Measurements from ENCODE around the gene MED15. TPM values are rescaled to one million over a fixed set of nuclear protein-coding genes. Genes with fewer than 3 reads are reported as not detected.

The MED15 gene
- total RNA-seq, 1 donor from 2014 or later, result 11.4 TPM

GRCh38 chr22:20528405-20528978 is 21.1 kb downstream of the MED15 start:
- Histone ChIP-seq H3K27me3 (no peaks in the 10 kb centered on the region), H3K9me3 (ENCODE audit: low read depth) (no peaks in the 10 kb centered on the region), H4K20me1 (ENCODE audit: low read depth) (peaks cover 54% of the 10 kb centered on the region), H3K79me2 (ENCODE audit: low read depth) (peaks cover 80% of the 10 kb centered on the region), H3K36me3 (no peaks in the 10 kb centered on the region), H3F3A (ENCODE audit: low read depth) (peaks cover 9% of the 10 kb centered on the region), H3K4me1 (peaks cover 37% of the 10 kb centered on the region), H3K27ac (no peak overlapping the region), H2AFZ (replicated peaks) (no peak overlapping the region), H3K4me2 (no peak overlapping the region), H3K9ac (no peak overlapping the region), H3K4me3 (no peak overlapping the region)
- Mint-ChIP-seq H3K27me3 (ENCODE audit: insufficient read depth, low read depth) (peaks cover 2% of the 10 kb centered on the region), H3K4me3 (no peak overlapping the region), H3K9me3 (peaks cover 4% of the 10 kb centered on the region), H3K4me1 (peaks cover 30% of the 10 kb centered on the region), H3K27ac (no peak overlapping the region), H3K36me3 (peaks cover 12% of the 10 kb centered on the region)
- TF ChIP-seq EZH2phosphoT487 (IDR thresholded peaks at IDR 0.05) (no peak), EZH2 (IDR thresholded peaks at IDR 0.05) (no peak), CTCF (IDR thresholded peaks at IDR 0.05) (no peak)
- DNase-seq (ENCODE audit: low spot score), result no peak

GRCh38 chr22:20530368-20531153 is 23.2 kb downstream of the MED15 start:
- Histone ChIP-seq H3K9me3 (ENCODE audit: low read depth) (no peaks in the 10 kb centered on the region), H2AFZ (replicated peaks) (no peak overlapping the region), H3K4me1 (peaks cover 37% of the 10 kb centered on the region), H3K9ac (no peak overlapping the region), H3K36me3 (no peaks in the 10 kb centered on the region), H3K79me2 (ENCODE audit: low read depth) (peaks cover 80% of the 10 kb centered on the region), H3F3A (ENCODE audit: low read depth) (peaks cover 9% of the 10 kb centered on the region), H3K4me2 (peak overlapping the region; percentile 23), H3K4me3 (no peak overlapping the region), H3K27me3 (no peaks in the 10 kb centered on the region), H4K20me1 (ENCODE audit: low read depth) (peaks cover 42% of the 10 kb centered on the region), H3K27ac (peak overlapping the region; percentile 33)
- Mint-ChIP-seq H3K27me3 (ENCODE audit: insufficient read depth, low read depth) (no peaks in the 10 kb centered on the region), H3K27ac (peak overlapping the region; percentile 79), H3K9me3 (peaks cover 4% of the 10 kb centered on the region), H3K36me3 (peaks cover 16% of the 10 kb centered on the region), H3K4me3 (no peak overlapping the region), H3K4me1 (peaks cover 27% of the 10 kb centered on the region)
- TF ChIP-seq CTCF (IDR thresholded peaks at IDR 0.05) (no peak), EZH2 (IDR thresholded peaks at IDR 0.05) (no peak), EZH2phosphoT487 (IDR thresholded peaks at IDR 0.05) (no peak)
- DNase-seq (ENCODE audit: low spot score), result no peak

- Histone ChIP-seq H4K20me1 (ENCODE audit: low read depth) (peaks cover 40% of the 10 kb centered on the region), H3K4me1 (peaks cover 37% of the 10 kb centered on the region)
- H3K27ac Mint-ChIP-seq, result no peak overlapping the region
Measured at GRCh38 chr22:20531154-20531403, 23.7 kb downstream of the MED15 start.

More at GRCh38 chr22:20531154-20531403, 23.7 kb downstream of the MED15 start:
- TF ChIP-seq CTCF (IDR thresholded peaks at IDR 0.05) (no peak), EZH2phosphoT487 (IDR thresholded peaks at IDR 0.05) (no peak), EZH2 (IDR thresholded peaks at IDR 0.05) (no peak)
- Mint-ChIP-seq H3K4me3 (no peak overlapping the region), H3K27me3 (ENCODE audit: insufficient read depth, low read depth) (no peaks in the 10 kb centered on the region), H3K36me3 (peaks cover 16% of the 10 kb centered on the region), H3K9me3 (peaks cover 4% of the 10 kb centered on the region), H3K4me1 (peaks cover 27% of the 10 kb centered on the region)
- H3K4me2 ChIP-seq, result peak overlapping the region; percentile 23
- H2AFZ ChIP-seq (replicated peaks), result no peak overlapping the region
- H3K36me3 ChIP-seq, result no peaks in the 10 kb centered on the region
- H3K9me3 ChIP-seq (ENCODE audit: low read depth), result no peaks in the 10 kb centered on the region
- DNase-seq (ENCODE audit: low spot score), result no peak
- no peak overlapping the region for H3K9ac ChIP-seq
- peaks cover 75% of the 10 kb centered on the region for H3K79me2 ChIP-seq (ENCODE audit: low read depth)
- no peak overlapping the region for H3K4me3 ChIP-seq
- no peaks in the 10 kb centered on the region for H3K27me3 ChIP-seq
- peaks cover 9% of the 10 kb centered on the region for H3F3A ChIP-seq (ENCODE audit: low read depth)
- H3K27ac ChIP-seq, result peak overlapping the region; percentile 33

Data from neural progenitor cell (in vitro differentiated cells).